ENCODE measurements around the gene KCTD11.

- TF ChIP-seq CTCF (IDR thresholded peaks at IDR 0.05) (no peak), POLR2AphosphoS5 (IDR thresholded peaks at IDR 0.05; ENCODE audit: low read depth, low read length) (no peak), TCF7L2 (IDR thresholded peaks at IDR 0.05; ENCODE audit: low read depth, low read length) (no peak), REST (IDR thresholded peaks at IDR 0.05; ENCODE audit: insufficient read depth in 1 of 2, low read depth in 2 of 2, low read length in 1 of 2) (no peak)
These were observed 11.8 kb upstream of the KCTD11 start for GRCh38 chr17:7340179-7340578.
